Dermis lymphatic vessel endothelial cell (primary cell): ENCODE data around the gene TBC1D32. TPM values are rescaled to one million over a fixed set of nuclear protein-coding genes. Genes with fewer than 3 reads are reported as not detected.

Source experiments
- total RNA-seq: library from RNA; depleted of rRNA; stranded (reverse); fragments of >200 nt; gene quantifications from 2 replicates; pipeline ENCODE4 v1.2.1, GENCODE V29; 2014

Gene TBC1D32
- 1.4 and 4.3 TPM in 2 replicates for total RNA-seq

DNA sequence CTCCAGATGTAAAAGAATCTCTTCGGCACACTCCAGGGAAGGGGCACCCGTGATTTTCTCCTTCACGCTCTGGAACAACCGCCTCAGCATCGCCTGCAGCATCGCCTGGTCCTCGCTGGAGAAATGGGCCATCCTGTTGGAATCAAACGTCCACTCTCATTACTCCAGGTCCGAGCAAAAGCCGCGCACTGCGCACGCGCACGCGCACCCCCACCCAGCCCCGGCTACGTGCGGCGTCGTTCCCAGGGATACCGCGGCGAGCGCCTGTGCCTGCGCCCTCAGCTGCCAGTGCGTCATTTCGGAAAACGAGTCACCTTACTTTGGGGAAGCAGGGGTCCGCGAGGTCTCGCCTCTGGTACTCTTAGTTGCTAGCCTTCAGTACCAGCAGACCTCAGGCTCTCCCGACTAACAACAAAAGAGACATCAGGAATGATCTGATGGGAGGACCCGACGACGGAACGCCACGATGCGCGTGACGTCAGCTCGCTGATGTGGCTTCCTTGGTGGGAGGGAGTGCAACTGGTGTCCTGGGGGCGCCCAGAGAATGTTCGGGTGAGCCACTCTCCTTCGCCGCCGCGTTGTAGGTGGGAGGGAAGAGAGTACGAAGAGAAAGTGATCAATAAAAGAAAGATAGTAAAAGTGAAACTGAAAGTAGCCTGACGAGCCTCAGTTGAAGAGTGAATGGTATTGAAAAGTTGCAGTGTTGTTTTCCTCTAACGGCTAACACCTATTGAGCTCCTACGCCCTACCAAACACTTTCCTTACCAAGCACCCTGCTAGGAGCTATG is at the start of gene TBC1D32:
Gene TBC1D32 (minus strand): TSS at position 182 of the 788 bp plus-strand sequence. CDS start 50 bp downstream, at position 132.

Other genes starting within 250 kb of the TBC1D32 start
- gene GJA1, start 101.2 kb upstream of the TBC1D32 start, total RNA-seq = 1,585 and 1,689 TPM in 2 replicates